Keratinocyte (primary cell): ENCODE measurements around the gene RAI14. TPM values are rescaled to one million over a fixed set of nuclear protein-coding genes. Genes with fewer than 3 reads are reported as not detected.

Experiments
- DNase-seq: peaks from one replicate; pipeline ENCODE4 v3.0.0-alpha.2; 2011; ENCODE audit warnings: low read depth, missing footprints, low spot score
- FAIRE-seq: peaks from 2 replicates; lab custom pipeline; 2011; peaks lifted over from hg19 to GRCh38; lab: Jason Lieb, UNC
- H2AFZ ChIP-seq: 2 replicates; pipeline ENCODE4 v1.6.0; 2012; ENCODE audit warnings: low read length, control low read depth, inconsistent platforms; ENCODE audit not compliant: control insufficient read depth
- H3K27ac ChIP-seq: 2 replicates; pipeline ENCODE4 v1.5.1; 2011; ENCODE audit warnings: low read length; ENCODE audit not compliant: control insufficient read depth, insufficient read depth
- H3K27me3 ChIP-seq: 3 replicates; pipeline ENCODE4 v1.6.0; 2011; ENCODE audit warnings: low read length; ENCODE audit not compliant: control insufficient read depth, insufficient read depth; ENCODE audit errors: extremely low read depth
- H3K36me3 ChIP-seq, 2 experiments: 2 replicates in 1 of 2; 3 replicates in 1 of 2; pipeline ENCODE4 v1.5.1; 2011; ENCODE audit warnings: low read length in 2 of 2, mild to moderate bottlenecking in 1 of 2; ENCODE audit not compliant: control insufficient read depth in 2 of 2, insufficient read depth in 2 of 2; ENCODE audit errors: extremely low read depth in 1 of 2
- H3K4me1 ChIP-seq: 3 replicates; pipeline ENCODE4 v1.5.1; 2011; ENCODE audit warnings: low read length; ENCODE audit not compliant: control insufficient read depth, insufficient read depth; ENCODE audit errors: extremely low read depth
- H3K4me2 ChIP-seq: 3 replicates; pipeline ENCODE4 v1.6.0; 2011; ENCODE audit warnings: low read depth, low read length; ENCODE audit not compliant: control insufficient read depth, insufficient read depth; ENCODE audit errors: extremely low read depth
- H3K4me3 ChIP-seq, 3 experiments: fragments of 200-600 bp in 1 of 3; sonication (generic) in 1 of 3; 2 replicates in 2 of 3; 3 replicates in 1 of 3; pipeline ENCODE4 v1.5.1; 2011 to 2016; ENCODE audit warnings: low read length in 3 of 3, mild to moderate bottlenecking in 3 of 3, control low read depth in 2 of 3, inconsistent platforms in 1 of 3, low read depth in 1 of 3, mixed read lengths in 1 of 3, mixed run types in 1 of 3, moderate library complexity in 1 of 3; ENCODE audit not compliant: control insufficient read depth in 2 of 3, insufficient read depth in 2 of 3; ENCODE audit errors: extremely low read depth in 1 of 3
- H3K79me2 ChIP-seq: 2 replicates; pipeline ENCODE4 v1.6.0; 2012; ENCODE audit warnings: low read length; ENCODE audit not compliant: control insufficient read depth, insufficient read depth
- H3K9ac ChIP-seq: 3 replicates; pipeline ENCODE4 v1.6.0; 2011; ENCODE audit warnings: low read length; ENCODE audit not compliant: control insufficient read depth, insufficient read depth; ENCODE audit errors: extremely low read depth
- H3K9me1 ChIP-seq: 3 replicates; pipeline ENCODE4 v1.6.0; 2011; ENCODE audit warnings: low read length; ENCODE audit not compliant: control insufficient read depth, insufficient read depth; ENCODE audit errors: extremely low read depth
- H3K9me3 ChIP-seq: 2 replicates; pipeline ENCODE4 v1.5.1; 2012; ENCODE audit warnings: low read depth, low read length; ENCODE audit not compliant: control insufficient read depth
- H4K20me1 ChIP-seq: 3 replicates; pipeline ENCODE4 v1.6.0; 2011; ENCODE audit warnings: low read length; ENCODE audit not compliant: control insufficient read depth, insufficient read depth; ENCODE audit errors: extremely low read depth
- CTCF ChIP-seq, 3 experiments: IDR thresholded peaks in 1 of 3; conservative IDR thresholded peaks in 1 of 3; optimal IDR thresholded peaks in 1 of 3; 2 replicates in 2 of 3; 3 replicates in 1 of 3; pipeline versions ENCODE3 to v1.5.1; 2011; ENCODE audit warnings: low read length in 3 of 3, mild to moderate bottlenecking in 3 of 3, moderate library complexity in 2 of 3, control low read depth in 1 of 3, inconsistent platforms in 1 of 3; ENCODE audit not compliant: insufficient read depth in 2 of 3; ENCODE audit errors: extremely low read depth in 1 of 3
- EZH2 ChIP-seq: IDR thresholded peaks from one replicate; pipeline ENCODE4 v1.6.1; 2012; ENCODE audit warnings: inconsistent platforms, mild to moderate bottlenecking, low read length, moderate library complexity
- dilution Hi-C: fragments of 300-500 bp; cut with MboI; formaldehyde crosslinking; loops from one replicate; pipeline ENCODE4 v1.7.0; 2020; ENCODE audit warnings: low sequenced_read_pairs; ENCODE audit not compliant: extremely low pct_ligation_motif_present
- polyA plus RNA-seq, 5 experiments: library from polyadenylated mRNA; depleted of rRNA in 3 of 5; stranded (reverse) in 3 of 5; stranded (forward) in 1 of 5; unstranded in 1 of 5; fragments of >200 nt; gene quantifications; 1 replicate in 1 of 5; 2 replicates in 3 of 5; 3 replicates in 1 of 5; pipeline versions ENCODE4 v1.2.1 to v1.2.3, GENCODE V29; 2011 to 2012; ENCODE audit warnings: missing spikeins in 2 of 5, low read depth in 1 of 5, low replicate concordance in 1 of 5

The RAI14 gene
- polyA plus RNA-seq, 1 donor (not counting 4 experiments of a cell fraction or from before 2014, with no cell fraction given), result 31.4 TPM

DNA sequence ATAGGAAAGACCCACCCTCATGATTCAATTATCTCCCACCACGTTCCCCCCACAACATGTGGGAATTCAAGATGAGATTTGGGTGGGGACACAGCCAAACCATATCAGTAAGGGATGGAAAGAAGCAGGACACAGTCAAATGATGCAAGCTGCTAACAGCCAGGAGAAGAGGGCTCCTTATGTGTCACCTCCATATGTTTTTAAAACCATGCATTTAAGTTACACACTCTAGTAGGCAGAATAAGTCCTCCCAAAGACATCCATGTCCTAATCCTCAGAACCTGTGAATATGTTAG lies 178.6 kb downstream of the RAI14 start:
- H3K4me1 ChIP-seq, result peaks cover 9% of the 10 kb centered on the region
- no peak overlapping the region for H3K4me2 ChIP-seq
- DNase-seq (no peak), FAIRE-seq (no peak)
- H3K27ac ChIP-seq, result no peak overlapping the region
- H4K20me1 ChIP-seq, result no peaks in the 10 kb centered on the region
- no peaks in the 10 kb centered on the region for H3K9me1 ChIP-seq
- no peaks in the 10 kb centered on the region for H3K9me3 ChIP-seq
- no peak overlapping the region for H3K9ac ChIP-seq
- peaks cover 5 to 11% of the 10 kb centered on the region in 2 experiments for H3K36me3 ChIP-seq
- dilution Hi-C loops, result no loop called here
- no peak overlapping the region for H3K4me3 ChIP-seq
- no peaks in the 10 kb centered on the region for H3K79me2 ChIP-seq
- no peak for TF ChIP-seq EZH2
- no peak for TF ChIP-seq CTCF (optimal IDR thresholded peaks at IDR 0.05 in 1 of 3, IDR thresholded peaks at IDR 0.05 in 1 of 3, conservative IDR thresholded peaks at IDR 0.05 in 1 of 3; ENCODE audit: extremely low read depth in 1 of 3, insufficient read depth in 2 of 3, low read length in 3 of 3)
- no peaks in the 10 kb centered on the region for H3K27me3 ChIP-seq
- no peak overlapping the region for H2AFZ ChIP-seq

DNA sequence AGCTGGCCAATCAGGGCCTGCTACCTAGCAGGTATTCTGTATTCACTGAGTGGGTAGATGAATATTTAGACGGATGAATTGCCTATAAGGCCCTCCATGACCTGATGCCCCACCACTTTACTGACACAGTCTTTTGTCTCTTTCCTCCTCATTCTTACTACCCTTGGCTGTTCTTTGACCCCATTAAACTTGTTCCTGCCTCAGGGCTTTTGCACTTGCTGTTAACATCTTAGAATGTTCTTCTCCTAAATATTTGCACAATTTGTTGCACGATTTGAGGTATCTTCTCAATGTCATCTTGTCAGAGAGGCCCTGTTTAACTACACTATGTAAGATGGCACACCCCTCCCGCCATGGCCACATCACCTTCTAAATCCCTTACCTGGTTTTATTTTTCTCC lies 179.5 kb downstream of the RAI14 start:
- DNase-seq (no peak), FAIRE-seq (no peak)
- Histone ChIP-seq H3K4me3 (no peak overlapping the region), H3K79me2 (no peaks in the 10 kb centered on the region), H3K4me1 (peaks cover 9% of the 10 kb centered on the region), H3K27ac (no peak overlapping the region), H3K9ac (no peak overlapping the region), H3K36me3 (peaks cover 4 to 5% of the 10 kb centered on the region in 2 experiments), H2AFZ (no peak overlapping the region), H3K4me2 (no peak overlapping the region), H3K27me3 (no peaks in the 10 kb centered on the region), H3K9me3 (no peaks in the 10 kb centered on the region), H4K20me1 (no peaks in the 10 kb centered on the region), H3K9me1 (no peaks in the 10 kb centered on the region)
- no peak for TF ChIP-seq EZH2
- TF ChIP-seq CTCF (optimal IDR thresholded peaks at IDR 0.05 in 1 of 3, IDR thresholded peaks at IDR 0.05 in 1 of 3, conservative IDR thresholded peaks at IDR 0.05 in 1 of 3; ENCODE audit: extremely low read depth in 1 of 3, insufficient read depth in 2 of 3, low read length in 3 of 3), result no peak
- dilution Hi-C loops, result no loop called here
